Measurements from ENCODE around the gene INTS7.
A peak's percentile ranks its signal among the peaks of the same experiment; 100 is the strongest.

The INTS7 gene

GRCh38 chr1:212012034-212012740 lies 23.2 kb downstream of the INTS7 start:
- CTCF ChIA-PET, result interaction anchor here (0.8 to 4.2 kb wide), 17 partner anchors 8 to 444 kb away, joined by 3 to 40 read pairs (median 5); partner anchors contain the start of genes DTL and INTS7
- peak; percentile 70 for DNase-seq (ENCODE audit: extremely low spot score)
- TF ChIP-seq, protein P1, sequence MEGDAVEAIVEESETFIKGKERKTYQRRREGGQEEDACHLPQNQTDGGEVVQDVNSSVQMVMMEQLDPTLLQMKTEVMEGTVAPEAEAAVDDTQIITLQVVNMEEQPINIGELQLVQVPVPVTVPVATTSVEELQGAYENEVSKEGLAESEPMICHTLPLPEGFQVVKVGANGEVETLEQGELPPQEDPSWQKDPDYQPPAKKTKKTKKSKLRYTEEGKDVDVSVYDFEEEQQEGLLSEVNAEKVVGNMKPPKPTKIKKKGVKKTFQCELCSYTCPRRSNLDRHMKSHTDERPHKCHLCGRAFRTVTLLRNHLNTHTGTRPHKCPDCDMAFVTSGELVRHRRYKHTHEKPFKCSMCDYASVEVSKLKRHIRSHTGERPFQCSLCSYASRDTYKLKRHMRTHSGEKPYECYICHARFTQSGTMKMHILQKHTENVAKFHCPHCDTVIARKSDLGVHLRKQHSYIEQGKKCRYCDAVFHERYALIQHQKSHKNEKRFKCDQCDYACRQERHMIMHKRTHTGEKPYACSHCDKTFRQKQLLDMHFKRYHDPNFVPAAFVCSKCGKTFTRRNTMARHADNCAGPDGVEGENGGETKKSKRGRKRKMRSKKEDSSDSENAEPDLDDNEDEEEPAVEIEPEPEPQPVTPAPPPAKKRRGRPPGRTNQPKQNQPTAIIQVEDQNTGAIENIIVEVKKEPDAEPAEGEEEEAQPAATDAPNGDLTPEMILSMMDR (IDR thresholded peaks at IDR 0.05; ENCODE audit: control extremely low read depth, extremely low read depth, low read depth, missing control alignments), result peak; percentile 92
- POLR2A ChIA-PET, result no interaction called here

- ChIA-PET CTCF (interaction anchor here (0.8 to 6.9 kb wide), 14 partner anchors 12 to 446 kb away, joined by 3 to 61 read pairs (median 4); partner anchors contain the start of genes DTL and INTS7), POLR2A (no interaction called here)
- no peak for DNase-seq (ENCODE audit: extremely low spot score)
- TF ChIP-seq, protein P1 (IDR thresholded peaks at IDR 0.05; ENCODE audit: control extremely low read depth, extremely low read depth, low read depth, missing control alignments), result no peak
Observed at GRCh38 chr1:212010004-212010403, 25.4 kb downstream of the INTS7 start.

GRCh38 chr1:212009561-212009960 lies 25.8 kb downstream of the INTS7 start:
- CTCF ChIA-PET, result interaction anchor here (0.8 to 6.9 kb wide), 14 partner anchors 12 to 446 kb away, joined by 3 to 61 read pairs (median 4); partner anchors contain the start of genes DTL and INTS7
- POLR2A ChIA-PET, result no interaction called here
- no peak for DNase-seq (ENCODE audit: extremely low spot score)
- TF ChIP-seq, protein P1 (IDR thresholded peaks at IDR 0.05; ENCODE audit: control extremely low read depth, extremely low read depth, low read depth, missing control alignments), result no peak

- TF ChIP-seq, protein P1 (IDR thresholded peaks at IDR 0.05; ENCODE audit: control extremely low read depth, extremely low read depth, low read depth, missing control alignments), result no peak
- ChIA-PET POLR2A (no interaction called here), CTCF (interaction anchor here (1.0 to 6.9 kb wide), 2 partner anchors 26 to 449 kb away, joined by 3 to 61 read pairs; partner anchors contain the start of genes DTL and INTS7)
- no peak for DNase-seq (ENCODE audit: extremely low spot score)
Observed at GRCh38 chr1:212007886-212008285, 27.5 kb downstream of the INTS7 start.

DNA sequence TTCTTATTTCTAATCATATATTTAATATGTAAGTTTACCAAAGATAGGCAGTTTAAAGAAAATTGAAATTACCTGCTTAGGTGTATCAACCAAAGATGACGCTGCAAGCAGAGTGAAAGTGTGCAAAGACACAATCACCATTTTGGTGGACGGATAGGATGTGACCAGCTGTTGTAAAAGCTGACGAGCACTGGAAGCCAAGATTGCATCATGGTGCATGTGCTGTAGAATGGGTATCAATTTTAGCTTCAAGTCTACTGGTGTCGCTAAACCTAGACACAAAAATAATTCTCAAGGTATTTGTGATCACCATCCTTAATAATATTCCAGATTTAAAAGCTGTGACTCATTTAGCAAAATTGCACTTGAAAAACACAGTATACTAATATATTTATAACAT lies 28.2 kb downstream of the INTS7 start:
- CTCF ChIA-PET, result interaction anchor here (1.1 to 6.9 kb wide), 2 partner anchors 10 to 27 kb away, joined by 3 to 61 read pairs; partner anchors contain the start of genes DTL and INTS7
- no peak for DNase-seq (ENCODE audit: extremely low spot score)
- TF ChIP-seq, protein P1 (IDR thresholded peaks at IDR 0.05; ENCODE audit: control extremely low read depth, extremely low read depth, low read depth, missing control alignments), result no peak
- POLR2A ChIA-PET, result no interaction called here

DNA sequence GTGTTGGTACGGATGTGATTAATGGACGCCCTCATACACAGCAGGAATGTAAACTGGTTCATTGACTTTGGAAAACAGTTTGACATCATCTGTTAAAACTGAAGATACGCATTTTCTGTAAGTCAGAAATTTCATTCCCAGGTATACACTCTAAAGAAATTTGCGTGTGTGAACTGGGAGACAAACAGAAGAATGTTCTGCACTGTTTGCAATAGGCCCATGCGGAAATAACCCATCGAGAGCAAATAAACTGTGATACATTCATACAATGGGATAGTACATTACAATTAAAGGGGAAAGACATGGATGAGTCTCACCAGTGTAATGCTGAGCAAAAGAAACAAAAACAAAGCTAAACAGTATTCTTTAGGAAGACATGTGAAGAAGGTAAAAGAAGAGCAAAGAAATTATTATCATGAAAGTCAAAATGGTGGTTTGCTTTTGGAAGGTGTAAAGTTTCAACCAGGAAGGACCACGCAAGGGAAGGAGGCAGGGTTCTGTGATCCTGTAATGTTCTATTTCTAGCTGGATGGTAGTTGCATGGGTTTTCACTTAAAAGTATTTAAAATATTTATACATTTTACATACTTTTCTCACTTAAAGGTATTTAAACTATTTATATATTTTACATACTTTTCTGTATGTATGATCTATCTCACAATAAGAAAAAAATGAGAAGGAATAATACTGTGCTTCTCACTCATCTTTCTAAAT lies 30.3 kb downstream of the INTS7 start:
- no peak for DNase-seq (ENCODE audit: extremely low spot score)
- ChIA-PET CTCF (interaction anchor here (0.8 to 6.9 kb wide), 5 partner anchors 8 to 451 kb away, joined by 3 to 61 read pairs (median 4); partner anchors contain the start of genes DTL and INTS7), POLR2A (no interaction called here)
- TF ChIP-seq, protein P1 (IDR thresholded peaks at IDR 0.05; ENCODE audit: control extremely low read depth, extremely low read depth, low read depth, missing control alignments), result no peak

Data from GM10248 (cell line).